NCI-H146 (cell line): ENCODE results near the gene SORCS2.
A peak's percentile ranks its signal among the peaks of the same experiment; 100 is the strongest.

Experiments used
- DNase-seq: peaks from one replicate; lab custom pipeline; 2025; lab: John Stamatoyannopoulos, UW

SORCS2 gene

DNA sequence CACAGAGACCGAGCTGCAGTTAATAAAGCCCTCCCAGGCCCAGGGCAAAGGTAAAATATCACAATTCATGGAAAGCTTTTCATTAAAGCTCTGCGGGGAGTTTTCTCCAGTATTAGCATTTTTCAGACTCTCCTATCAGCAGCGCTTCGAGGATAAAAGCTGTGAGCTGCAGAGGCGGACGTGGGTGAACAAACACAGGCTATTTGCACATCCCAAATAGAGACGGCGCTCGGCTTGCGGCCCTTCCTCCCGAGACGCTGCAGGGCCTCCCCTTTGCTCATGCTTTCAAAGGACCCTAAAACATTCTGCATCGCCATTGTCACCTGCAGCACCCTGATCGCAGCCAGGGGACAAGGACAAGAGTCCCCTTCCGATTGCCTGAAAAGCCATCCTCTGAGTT, 97.3 kb downstream of the SORCS2 start:
- DNase-seq, result peak; percentile 18

GRCh38 chr4:7291372-7292114, 99.2 kb downstream of the SORCS2 start:
- DNase-seq, result no peak

DNA sequence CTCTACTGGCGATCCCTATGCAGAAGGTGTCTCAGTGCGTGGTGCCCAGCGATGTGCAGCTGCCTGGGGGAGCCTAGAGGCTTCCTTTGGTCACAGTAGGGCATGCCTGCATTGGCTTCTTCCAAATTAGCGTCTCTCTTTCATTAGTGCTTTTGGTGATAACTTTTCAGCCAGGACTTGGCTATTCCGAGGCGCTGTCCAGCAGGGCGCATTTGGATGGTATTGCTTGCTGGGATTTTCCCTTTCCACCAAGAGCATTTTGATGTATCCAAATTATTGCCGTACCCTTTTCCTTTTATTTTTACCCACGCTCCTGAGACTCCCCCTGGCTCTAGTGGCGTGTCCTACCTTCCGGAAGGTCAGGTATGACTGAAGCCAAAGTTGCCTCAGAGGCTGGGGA, 101.4 kb downstream of the SORCS2 start:
- no peak for DNase-seq

DNA sequence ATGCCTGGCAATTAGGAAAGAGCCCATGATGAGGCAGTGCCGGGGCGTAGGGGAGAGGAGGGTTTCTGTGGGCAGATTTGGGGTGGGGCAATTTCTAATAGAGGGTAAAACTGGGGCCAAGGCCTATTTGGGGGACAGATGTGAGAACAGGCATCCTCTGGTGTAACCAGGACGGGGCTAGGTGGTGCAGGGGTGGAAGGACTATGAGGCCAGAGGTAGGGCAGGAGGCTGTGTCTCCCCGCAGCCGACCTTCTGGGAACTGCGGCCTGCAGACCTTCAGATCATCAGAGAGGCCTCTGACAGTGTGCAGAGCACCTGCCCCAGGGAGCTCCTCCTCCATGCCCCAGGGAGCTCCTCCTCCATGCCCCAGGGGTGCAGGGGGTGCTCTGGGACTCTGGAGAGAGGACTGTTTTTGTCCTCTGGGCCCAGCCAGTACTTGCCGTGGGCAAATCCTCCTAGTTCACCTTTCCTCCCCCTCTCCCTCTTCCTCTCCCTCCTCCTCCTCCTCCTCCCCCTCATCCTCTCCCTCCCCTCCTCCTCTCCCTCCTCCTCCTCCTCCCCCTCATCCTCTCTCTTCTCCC, 101.9 kb downstream of the SORCS2 start:
- DNase-seq, result no peak

DNA sequence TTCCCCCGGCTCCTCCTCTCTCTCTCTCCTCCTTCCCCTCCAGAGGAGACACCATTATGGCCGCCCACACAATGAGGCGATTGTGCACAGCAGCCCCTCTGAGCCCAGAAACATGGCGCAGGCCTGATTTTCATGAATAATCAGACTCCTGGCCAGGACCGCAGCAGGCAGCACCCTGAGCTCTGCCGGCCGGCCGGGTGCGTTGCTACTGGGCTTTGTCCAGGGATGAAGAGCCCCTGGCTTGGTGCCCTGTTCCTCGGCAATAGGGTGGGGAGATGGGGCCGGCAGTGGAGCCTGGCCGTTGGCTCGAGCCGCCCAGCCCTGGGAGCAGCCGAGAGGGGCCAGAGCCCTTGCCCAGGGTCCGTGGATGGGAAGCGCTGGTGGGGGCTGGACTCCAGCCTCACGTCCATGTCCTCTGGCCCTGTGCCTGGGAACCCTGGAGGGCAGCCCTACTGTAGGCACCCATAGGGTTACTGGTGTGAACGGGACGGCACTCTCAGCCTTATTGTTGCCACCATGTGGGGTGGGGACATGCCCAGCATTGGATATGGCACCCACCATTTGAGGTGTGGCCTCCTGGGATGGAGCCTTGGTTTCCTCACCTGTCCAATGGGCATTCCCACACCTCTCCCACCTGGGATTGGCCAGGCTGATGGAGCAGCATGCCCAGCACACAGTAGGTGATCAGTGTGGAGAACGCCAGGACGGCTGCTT, 103.0 kb downstream of the SORCS2 start:
- no peak for DNase-seq

DNA sequence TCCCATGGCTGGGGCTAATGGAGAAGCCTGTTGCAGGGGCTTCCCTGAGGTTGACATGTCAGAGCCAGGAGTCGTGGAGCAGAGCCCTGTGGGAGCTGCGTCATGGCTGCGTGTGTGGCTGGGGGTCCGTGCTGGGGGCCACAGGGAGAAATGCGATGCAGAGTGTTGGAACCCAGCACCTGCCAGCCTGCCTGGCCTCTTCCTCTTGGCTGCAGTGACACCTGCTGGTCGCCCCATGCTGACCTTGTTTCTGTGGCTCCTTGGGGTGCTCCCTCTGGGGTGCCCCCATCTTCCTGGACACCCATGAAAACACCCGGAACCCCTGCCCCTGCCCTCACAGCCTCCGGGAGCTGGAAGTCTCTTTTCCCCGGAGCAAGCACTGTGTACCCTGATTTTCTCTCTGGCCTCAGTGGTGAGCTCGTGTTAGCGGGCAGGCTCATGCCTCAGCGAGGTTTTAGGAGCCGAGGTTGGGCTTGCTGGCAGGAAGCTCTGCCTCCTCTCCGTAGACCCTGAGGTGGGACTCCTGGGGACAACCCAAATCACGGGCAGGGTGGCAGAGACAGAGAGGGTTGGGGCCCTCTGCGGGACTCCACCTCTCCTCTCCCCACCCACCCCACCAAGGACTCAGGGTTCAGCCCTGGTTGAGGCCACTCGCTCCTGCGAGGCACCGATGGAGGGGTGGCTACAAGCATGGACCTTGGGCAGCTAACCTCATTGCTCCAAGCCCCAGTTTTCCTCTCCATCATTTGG, 103.7 kb downstream of the SORCS2 start:
- no peak for DNase-seq

DNA sequence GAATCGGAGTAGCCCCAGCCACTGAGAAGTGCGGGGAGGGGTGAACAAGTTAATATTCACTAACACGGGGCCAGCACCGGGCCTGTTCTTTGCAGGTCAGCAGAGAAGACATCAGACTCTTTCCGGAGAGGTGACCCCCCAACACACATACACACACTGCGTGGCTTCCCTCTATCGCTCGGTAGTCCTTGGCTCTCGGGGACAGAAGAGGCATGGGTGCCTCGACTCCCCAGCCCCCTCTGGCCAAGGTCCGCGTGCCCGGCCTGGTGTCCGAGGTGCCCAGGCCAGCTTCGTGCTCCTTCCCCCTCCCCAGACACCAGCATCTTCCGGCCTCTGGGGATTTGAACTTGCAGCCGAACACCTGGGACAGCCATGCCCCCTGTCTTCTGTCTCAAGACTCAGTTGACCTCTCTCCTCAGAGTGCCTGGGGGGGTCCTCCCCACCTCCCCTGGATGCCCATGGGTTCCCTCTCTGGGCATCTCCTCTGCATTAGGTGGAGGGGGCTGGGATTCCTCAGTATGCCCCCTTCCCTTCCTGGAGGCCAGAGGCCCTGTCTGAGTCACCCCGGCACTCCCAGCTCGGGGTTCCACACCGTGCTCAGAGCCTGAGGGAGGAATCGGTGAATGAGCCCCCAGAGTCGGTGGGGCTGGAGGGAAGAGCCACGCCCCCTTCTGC, 104.5 kb downstream of the SORCS2 start:
- DNase-seq, result no peak

GRCh38 chr4:7297374-7297773, 105.0 kb downstream of the SORCS2 start:
- no peak for DNase-seq

GRCh38 chr4:7297881-7298280, 105.5 kb downstream of the SORCS2 start:
- no peak for DNase-seq

DNA sequence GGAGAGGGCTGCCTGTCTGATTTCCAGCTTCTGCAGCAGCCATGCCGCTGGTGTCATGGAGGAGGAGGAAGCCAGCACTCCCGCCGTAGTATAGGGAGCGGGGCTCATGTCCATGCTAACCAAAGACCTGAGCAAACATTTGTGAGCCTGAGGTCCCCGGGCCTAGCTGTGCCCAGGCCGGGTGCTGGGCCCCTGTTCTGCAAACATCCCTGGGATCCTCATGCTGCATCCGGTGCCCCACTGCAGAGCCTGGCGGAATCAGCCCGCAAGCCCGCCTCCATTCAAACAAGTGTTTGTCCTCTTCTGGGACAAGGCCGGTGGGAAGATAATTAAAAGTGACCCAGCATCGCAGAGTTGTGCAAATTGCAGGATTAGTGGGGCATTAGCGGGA, 106.3 kb downstream of the SORCS2 start:
- DNase-seq, result no peak

DNA sequence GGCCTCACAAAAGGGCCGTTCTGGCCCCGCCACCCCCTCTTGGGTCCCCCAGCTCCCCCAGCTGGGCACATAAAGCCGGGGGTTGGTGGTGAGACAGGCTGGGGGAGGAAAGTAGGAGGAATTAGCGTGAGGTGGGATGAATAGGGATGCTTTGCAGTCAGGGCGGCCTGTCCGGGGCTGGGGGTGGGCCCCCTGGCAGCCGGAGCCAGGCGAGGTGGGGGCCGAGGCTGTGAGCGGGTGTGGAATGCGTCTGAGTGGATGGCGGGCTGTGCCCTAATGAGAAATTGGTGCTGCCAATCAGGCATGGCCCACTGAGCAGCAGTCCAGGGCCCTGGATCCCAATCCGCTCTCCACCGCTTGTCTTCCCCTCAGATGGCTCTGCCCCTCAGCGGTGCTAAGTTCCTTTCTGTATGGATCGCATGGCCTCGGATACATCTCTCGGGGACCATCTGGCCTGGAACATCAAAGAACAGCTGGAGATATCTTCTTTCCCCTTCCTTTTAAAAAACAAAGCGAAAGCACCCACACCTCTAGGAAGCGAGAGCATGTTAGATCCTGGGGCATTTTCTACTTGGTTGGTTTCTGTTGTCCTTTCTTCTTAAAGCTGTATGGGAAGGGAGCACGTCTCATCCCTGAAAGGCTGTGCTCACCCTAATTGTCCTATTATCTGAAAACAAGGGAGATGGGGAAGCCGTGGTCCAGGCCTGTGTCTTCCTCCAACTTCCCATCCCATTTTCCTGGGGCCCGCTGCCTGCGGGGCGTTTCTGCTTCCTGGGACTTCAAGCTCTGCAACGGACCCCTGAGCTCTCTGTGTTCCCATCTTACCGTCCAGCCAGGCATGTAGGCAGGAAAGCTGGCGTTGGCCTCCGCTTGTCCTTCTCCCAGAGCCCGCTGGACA, 106.9 kb downstream of the SORCS2 start:
- DNase-seq, result no peak

DNA sequence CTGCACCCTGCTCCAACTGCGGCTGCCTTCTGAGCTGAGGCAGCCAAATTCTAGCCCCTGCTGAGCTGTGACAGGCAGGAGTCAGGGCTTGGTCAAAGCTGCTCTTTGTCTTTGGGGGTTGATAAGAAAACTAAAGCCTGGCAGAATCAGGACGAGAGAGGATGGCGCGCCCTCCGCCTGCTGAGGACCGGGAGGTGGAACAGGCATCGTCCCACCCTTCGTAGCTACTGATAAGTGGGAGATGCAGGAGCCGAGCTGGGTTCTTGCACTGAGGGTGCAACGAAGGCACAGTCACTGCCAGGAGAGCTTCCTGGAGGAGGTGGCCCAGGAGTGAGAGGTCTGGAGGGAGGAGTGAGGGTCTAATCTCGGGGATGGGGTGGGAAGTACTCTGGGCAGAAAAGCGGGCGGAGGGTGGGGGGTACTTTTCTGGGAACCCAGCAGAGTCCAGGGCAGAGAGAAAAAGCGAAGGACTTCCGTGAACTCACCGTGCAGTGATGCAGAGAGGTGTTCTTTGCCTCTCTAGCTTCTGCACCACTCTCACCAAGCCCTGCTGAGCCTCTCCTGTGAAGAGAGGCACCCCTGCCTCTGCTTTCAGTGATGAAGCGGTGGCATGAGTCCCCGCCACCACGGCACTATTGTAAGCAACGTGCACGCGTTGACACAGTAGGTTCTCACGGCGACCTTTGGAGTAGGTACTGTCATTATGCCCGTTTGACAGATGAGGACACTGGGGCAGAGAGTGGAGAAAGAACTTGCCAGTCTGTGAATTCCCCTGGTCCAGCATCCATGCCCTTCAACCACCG, 107.8 kb downstream of the SORCS2 start:
- DNase-seq, result no peak

- no peak for DNase-seq
Observed at GRCh38 chr4:7300711-7301095, 108.4 kb downstream of the SORCS2 start.

DNA sequence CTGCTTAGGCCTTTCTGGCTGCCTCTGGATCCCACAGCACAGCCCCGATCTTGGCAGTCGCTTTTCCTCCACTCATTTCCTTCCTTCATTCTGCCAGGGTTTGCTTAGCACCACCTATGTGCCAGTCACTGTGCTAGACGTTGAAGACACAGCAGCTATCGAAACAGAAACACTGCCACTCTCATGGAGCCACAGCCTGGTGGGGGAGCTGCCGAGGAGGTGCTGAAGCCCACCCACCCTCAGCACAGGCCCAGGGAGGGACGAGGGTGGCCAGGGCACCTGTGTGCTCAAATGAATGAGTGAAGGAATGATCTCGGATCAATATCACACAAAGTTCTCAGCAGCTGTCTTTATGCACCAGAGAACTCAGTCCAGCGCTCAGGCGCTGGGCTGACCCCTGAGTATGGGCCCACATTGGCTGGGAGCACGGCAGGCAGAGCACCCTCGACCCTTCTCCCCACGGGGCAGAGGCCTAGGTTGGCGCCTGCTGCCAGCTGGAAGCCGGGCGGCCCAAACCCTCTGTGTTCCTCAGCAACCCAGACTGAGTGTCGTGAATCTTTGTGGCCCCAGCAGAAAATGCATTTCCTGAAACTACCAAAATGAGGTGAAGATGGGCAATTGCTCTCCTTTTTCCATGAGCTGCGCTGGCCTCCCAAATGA, 108.9 kb downstream of the SORCS2 start:
- no peak for DNase-seq

GRCh38 chr4:7301846-7302630, 109.7 kb downstream of the SORCS2 start:
- DNase-seq, result no peak

DNA sequence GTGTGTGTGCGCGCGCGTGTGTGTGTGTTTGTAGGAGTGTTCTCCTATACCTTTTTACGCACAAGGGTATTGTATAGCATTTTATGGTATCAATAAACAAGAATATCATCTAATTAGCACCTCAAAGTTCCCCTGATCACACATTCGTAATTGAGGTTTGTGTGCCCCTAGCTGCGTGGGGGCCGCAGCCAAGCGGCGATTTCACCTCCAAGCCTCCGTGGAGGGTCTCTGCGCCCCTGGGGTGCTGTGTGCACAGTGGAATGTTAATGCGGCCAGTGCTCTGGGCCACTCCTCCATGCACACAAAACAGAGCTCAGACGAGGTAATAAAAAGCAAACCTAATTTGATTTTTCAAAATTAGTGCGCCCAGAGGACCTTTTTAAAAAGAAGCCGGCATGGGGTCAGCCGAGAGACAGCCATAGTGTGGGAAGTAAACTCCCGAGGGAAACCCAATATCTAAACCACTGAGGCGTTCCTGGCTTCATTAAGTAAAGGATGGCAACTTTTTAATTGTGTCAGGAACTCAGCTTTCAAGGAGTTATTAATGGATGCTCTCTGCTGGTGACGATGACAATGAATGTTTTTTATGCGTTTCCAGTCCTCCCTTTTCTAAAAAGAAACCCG, 110.6 kb downstream of the SORCS2 start:
- DNase-seq, result no peak

DNA sequence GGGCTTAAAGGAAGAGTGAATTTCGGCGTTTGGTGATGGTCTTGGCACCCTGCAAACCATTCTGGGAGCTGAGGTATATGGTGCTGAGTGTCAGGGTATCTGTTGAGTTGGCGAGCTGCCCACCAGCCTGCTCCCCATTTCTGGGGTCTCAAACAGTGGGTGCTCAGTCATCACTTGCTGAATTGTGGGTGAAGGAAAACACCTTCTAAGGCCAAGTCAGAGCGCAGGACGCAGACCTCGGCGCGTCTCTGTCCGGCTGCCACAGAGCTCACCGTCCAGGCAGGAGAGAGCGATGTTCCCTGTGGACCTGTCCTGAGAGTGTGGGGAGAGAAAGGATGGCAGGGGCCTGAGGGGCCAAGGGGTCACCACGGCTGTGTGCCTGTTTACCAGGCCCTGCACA, 111.2 kb downstream of the SORCS2 start:
- DNase-seq, result no peak

DNA sequence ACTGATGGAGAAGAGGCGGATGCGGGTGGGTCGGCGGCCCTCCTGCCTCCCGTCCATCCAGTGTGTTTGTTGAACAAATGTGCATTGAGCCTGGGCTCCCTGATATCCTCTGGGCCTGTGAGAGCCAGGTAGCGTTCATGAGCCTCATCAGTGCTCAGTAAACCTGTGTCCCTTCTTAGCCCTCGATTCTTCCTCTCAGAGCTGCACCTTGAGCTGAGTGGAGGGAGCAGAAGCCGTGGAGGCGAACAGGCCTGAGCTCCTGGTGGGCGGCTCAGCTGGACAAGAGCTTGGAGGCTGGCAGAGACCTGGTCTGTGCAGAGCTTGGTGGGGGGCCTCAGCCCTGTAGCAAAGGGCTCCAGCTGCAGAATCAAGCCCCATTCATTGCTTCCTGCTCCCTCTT, 112.1 kb downstream of the SORCS2 start:
- no peak for DNase-seq
